ENCODE results near the gene PDHX.
A peak's percentile ranks its signal among the peaks of the same experiment; 100 is the strongest.

The PDHX gene

DNA sequence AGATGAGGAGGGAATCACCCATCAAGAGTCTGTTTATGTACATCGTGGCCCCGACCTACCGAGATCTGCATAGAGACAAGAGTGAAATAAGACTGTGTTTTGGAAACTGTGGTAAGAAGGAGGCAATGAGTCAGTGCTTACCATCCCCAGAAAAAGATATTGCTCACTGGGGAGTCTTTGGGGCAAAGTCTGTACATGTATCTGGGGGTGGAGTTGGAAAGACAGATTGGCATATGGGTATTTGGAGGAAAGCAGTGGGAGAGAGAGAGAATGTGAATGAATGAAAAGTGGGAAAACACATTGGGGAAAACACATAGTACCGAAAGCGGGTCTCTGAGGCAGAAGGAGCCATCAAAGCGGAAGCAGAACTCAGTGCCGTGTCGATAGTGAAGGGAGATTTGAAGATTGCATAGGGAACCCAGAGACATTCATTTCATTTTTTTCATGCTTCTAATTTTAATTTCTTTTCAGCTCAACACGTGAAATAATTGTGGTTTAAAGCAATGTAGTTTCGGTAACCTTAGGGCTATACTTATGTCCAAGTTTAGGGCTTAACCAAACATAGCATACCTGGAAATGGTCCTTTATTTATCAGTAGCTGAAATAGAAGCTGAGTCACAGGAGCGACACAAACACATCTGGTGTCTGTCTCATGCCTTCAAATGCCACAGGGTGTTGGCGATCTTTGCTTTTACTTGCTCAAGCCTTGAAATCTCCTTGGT lies 124.0 kb downstream of the PDHX start:
- CTCF ChIA-PET = no interaction called here
- POLR2A ChIA-PET = no interaction called here
- no peak for DNase-seq (ENCODE audit: extremely low spot score)
- TF ChIP-seq FOXA1 (IDR thresholded peaks at IDR 0.05) (no peak), FOXK2 (IDR thresholded peaks at IDR 0.05) (no peak), L3MBTL2 (conservative IDR thresholded peaks at IDR 0.05) (no peak), ELF4 (IDR thresholded peaks at IDR 0.05) (no peak), NFRKB (IDR thresholded peaks at IDR 0.05) (no peak), SP1 (IDR thresholded peaks at IDR 0.05) (no peak), FOXM1 (IDR thresholded peaks at IDR 0.05; ENCODE audit: borderline replicate concordance) (no peak), SUZ12 (IDR thresholded peaks at IDR 0.05) (no peak), ZNF384 (IDR thresholded peaks at IDR 0.05) (no peak)
- TF ChIP-seq, protein P1, sequence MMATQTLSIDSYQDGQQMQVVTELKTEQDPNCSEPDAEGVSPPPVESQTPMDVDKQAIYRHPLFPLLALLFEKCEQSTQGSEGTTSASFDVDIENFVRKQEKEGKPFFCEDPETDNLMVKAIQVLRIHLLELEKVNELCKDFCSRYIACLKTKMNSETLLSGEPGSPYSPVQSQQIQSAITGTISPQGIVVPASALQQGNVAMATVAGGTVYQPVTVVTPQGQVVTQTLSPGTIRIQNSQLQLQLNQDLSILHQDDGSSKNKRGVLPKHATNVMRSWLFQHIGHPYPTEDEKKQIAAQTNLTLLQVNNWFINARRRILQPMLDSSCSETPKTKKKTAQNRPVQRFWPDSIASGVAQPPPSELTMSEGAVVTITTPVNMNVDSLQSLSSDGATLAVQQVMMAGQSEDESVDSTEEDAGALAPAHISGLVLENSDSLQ (IDR thresholded peaks at IDR 0.05) = no peak

DNA sequence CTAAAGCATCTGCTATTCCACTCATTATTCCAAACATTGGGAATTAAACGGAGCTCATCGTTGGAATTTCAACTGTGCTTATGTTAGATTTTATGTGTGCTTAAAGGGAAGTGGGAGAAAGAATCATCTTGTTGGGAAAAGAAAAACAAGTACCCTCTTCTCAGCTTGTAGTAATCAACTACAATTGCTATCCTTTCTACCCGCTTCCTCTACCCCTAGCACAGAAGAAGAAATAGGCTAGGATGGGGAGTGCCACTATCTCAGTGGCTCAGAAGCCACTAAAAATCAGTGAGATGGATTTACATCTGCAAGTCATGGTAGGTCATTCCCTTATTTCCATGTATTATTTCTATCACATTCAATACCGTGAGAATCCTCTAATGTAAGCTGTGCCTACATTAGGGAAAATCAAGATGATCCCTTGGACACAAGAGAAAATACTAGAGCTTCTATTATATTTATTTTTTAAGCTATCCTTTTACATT lies 124.7 kb downstream of the PDHX start:
- TF ChIP-seq NFRKB (IDR thresholded peaks at IDR 0.05) (no peak), LEF1 (IDR thresholded peaks at IDR 0.05; ENCODE audit: borderline replicate concordance) (no peak), SUZ12 (IDR thresholded peaks at IDR 0.05) (no peak), HDGF (IDR thresholded peaks at IDR 0.05; ENCODE audit: borderline replicate concordance) (no peak)
- TF ChIP-seq, protein P1 (IDR thresholded peaks at IDR 0.05) = no peak
- no peak for DNase-seq (ENCODE audit: extremely low spot score)
- ChIA-PET POLR2A (no interaction called here), CTCF (no interaction called here)

GRCh38 chr11:35042224-35042623 lies 125.8 kb downstream of the PDHX start:
- no peak for DNase-seq (ENCODE audit: extremely low spot score)
- POLR2A ChIA-PET = no interaction called here
- TF ChIP-seq ELF4 (IDR thresholded peaks at IDR 0.05) (no peak), FOXK2 (IDR thresholded peaks at IDR 0.05) (no peak), TARDBP (IDR thresholded peaks at IDR 0.05) (no peak), ZNF384 (IDR thresholded peaks at IDR 0.05) (no peak), SP1 (IDR thresholded peaks at IDR 0.05) (no peak)
- CTCF ChIA-PET = no interaction called here

DNA sequence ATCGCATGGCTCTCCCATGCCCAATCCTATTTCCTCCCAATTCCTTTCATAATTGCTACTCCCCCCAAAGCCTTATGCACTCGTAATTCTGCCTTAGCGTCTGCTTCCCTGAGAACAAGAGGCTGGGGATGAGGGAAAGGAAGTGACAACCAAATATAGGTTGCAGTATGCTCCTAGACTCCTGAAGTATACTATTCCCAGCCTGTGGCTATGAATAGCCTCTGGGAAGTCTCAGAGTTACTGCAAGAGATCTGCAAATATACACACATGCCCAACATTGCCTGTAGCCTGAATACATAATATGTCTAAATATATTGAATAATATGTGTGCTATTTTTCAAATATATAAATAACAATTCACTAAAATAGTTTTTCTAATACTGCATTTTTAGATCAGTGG lies 126.5 kb downstream of the PDHX start:
- ChIA-PET POLR2A (no interaction called here), CTCF (no interaction called here)
- DNase-seq (ENCODE audit: extremely low spot score) = no peak
- TF ChIP-seq FOXM1 (IDR thresholded peaks at IDR 0.05; ENCODE audit: borderline replicate concordance) = no peak
- no peak for TF ChIP-seq CTBP1 (IDR thresholded peaks at IDR 0.05; ENCODE audit: borderline replicate concordance)
- no peak for TF ChIP-seq LEF1 (IDR thresholded peaks at IDR 0.05; ENCODE audit: borderline replicate concordance)
- no peak for TF ChIP-seq L3MBTL2 (conservative IDR thresholded peaks at IDR 0.05)
- no peak for TF ChIP-seq ELF4 (IDR thresholded peaks at IDR 0.05)

- no peak for DNase-seq (ENCODE audit: extremely low spot score)
- ChIA-PET CTCF (no interaction called here), POLR2A (no interaction called here)
- no peak for TF ChIP-seq SP1 (IDR thresholded peaks at IDR 0.05)
- TF ChIP-seq, protein P1 (IDR thresholded peaks at IDR 0.05) = peak; percentile 68
Observed at GRCh38 chr11:35043936-35044335, 127.5 kb downstream of the PDHX start.

DNA sequence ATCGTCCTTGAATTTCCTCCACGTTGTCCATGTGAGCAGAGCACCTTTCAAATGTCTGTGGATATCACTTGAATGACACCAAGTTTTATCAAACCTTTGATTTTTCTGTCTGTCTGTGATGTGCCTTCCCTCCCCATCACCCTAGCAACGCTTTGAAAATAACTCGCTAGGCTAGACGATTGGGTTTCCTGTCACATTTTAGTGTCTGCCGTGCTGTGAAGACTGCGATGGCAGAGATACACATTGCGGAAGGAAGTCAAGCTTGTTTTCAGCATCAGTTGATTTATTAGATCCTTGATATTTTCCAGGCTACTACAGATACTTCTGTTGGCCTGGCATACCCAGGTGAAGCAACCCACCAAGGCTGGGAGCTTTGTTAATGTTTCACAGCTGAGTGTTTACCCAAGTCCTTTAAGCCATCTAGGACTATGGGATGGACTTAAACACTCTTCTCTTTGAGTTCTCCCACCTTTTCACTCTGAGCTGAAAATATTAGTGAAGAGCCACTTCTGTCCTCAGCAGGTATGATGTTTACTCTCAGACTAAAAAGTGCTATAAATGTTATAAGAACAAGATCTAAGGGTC lies 128.9 kb downstream of the PDHX start:
- no peak for DNase-seq (ENCODE audit: extremely low spot score)
- CTCF ChIA-PET = no interaction called here
- TF ChIP-seq SUZ12 (IDR thresholded peaks at IDR 0.05) (no peak), CTBP1 (IDR thresholded peaks at IDR 0.05; ENCODE audit: borderline replicate concordance) (no peak), ARNT (IDR thresholded peaks at IDR 0.05) (no peak)
- POLR2A ChIA-PET = no interaction called here
